ENCODE measurements around the gene PDE1A.

DNA sequence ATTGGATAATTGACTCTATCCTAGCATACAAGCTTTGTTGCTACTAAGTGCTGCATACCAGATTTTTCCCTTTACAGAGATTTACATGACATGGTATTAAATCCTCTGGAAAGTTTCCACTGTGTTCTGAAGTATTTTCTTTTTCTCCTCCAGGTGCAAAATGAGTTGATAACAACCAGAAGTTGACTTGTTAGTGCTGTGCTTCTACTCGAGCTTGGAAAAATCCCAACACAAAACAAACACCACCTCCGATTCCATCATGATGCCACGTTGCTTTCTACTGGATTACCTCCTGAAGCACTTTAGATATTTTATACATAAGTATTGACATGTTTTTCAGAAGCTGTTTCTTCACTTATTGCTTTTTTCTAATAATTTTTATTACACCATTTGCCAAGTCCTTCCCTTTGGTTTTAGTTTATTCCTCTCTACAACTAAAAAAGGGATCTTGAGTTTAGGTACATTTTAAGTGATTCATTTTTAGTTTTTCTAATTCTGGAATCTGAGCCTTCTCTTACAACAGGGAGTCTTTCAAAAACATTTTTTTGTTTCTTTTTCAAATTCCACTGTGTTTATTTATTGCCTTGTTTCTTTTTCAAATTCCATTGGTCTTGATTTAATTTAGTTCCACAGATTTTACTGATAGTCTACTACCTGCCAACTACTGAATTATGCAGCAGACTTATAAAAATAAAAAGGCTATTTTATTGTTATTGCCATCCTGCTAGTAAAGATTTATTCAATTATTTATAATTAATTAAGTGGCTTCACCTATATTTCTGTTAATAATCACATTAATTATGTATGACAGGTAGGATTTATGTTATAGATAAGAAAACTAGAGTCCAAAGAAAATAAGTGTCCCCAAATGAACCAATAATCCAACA is 297.8 kb downstream of the PDE1A start:
- TF ChIP-seq, protein P1, sequence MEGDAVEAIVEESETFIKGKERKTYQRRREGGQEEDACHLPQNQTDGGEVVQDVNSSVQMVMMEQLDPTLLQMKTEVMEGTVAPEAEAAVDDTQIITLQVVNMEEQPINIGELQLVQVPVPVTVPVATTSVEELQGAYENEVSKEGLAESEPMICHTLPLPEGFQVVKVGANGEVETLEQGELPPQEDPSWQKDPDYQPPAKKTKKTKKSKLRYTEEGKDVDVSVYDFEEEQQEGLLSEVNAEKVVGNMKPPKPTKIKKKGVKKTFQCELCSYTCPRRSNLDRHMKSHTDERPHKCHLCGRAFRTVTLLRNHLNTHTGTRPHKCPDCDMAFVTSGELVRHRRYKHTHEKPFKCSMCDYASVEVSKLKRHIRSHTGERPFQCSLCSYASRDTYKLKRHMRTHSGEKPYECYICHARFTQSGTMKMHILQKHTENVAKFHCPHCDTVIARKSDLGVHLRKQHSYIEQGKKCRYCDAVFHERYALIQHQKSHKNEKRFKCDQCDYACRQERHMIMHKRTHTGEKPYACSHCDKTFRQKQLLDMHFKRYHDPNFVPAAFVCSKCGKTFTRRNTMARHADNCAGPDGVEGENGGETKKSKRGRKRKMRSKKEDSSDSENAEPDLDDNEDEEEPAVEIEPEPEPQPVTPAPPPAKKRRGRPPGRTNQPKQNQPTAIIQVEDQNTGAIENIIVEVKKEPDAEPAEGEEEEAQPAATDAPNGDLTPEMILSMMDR (IDR thresholded peaks at IDR 0.05): no peak
- TF ChIP-seq POLR2A (IDR thresholded peaks at IDR 0.05): no peak
- TF ChIP-seq EP300 (IDR thresholded peaks at IDR 0.05): no peak

Data from suprapubic skin (tissue), 3 donors.